Mesenchymal stem cell (in vitro differentiated cells and primary cell): ENCODE results near the gene GALNT12.
A peak's percentile ranks its signal among the peaks of the same experiment; 100 is the strongest.

Experiments used
- DNase-seq: peaks from one replicate; pipeline ENCODE4 v3.0.0-alpha.2; 2013
- H2AFZ ChIP-seq: one replicate; pipeline ENCODE4 v1.6.1; 2013; ENCODE audit warnings: low read depth, mild to moderate bottlenecking, control low read depth, inconsistent platforms, low read length, moderate library complexity
- H2AK5ac ChIP-seq: 2 replicates; pipeline ENCODE4 v1.6.1; 2013; ENCODE audit warnings: low read length, moderate library complexity, mild to moderate bottlenecking, inconsistent platforms; ENCODE audit not compliant: severe bottlenecking
- H2BK120ac ChIP-seq: one replicate; pipeline ENCODE4 v1.6.1; 2013; ENCODE audit warnings: low read depth, mild to moderate bottlenecking, inconsistent platforms, low read length, moderate library complexity
- H2BK12ac ChIP-seq, 2 experiments: one replicate each; pipeline ENCODE4 v1.6.1; 2013; ENCODE audit warnings: inconsistent platforms in 2 of 2, low read length in 2 of 2, mild to moderate bottlenecking in 2 of 2, moderate library complexity in 2 of 2, control low read depth in 1 of 2
- H2BK15ac ChIP-seq: one replicate; pipeline ENCODE4 v1.6.1; 2013; ENCODE audit warnings: mild to moderate bottlenecking, low read depth, inconsistent platforms; ENCODE audit not compliant: poor library complexity, severe bottlenecking
- H2BK5ac ChIP-seq: 2 replicates; pipeline ENCODE4 v1.6.1; 2013; ENCODE audit warnings: low read depth, mild to moderate bottlenecking, low read length, control low read depth, inconsistent platforms; ENCODE audit not compliant: poor library complexity, severe bottlenecking
- H3K14ac ChIP-seq, 2 experiments: one replicate each; pipeline ENCODE4 v1.6.1; 2013; ENCODE audit warnings: inconsistent platforms in 2 of 2, low read length in 2 of 2, control low read depth in 1 of 2, mild to moderate bottlenecking in 1 of 2, moderate library complexity in 1 of 2
- H3K18ac ChIP-seq, 2 experiments: one replicate each; pipeline ENCODE4 v1.6.1; 2013; ENCODE audit warnings: inconsistent platforms in 2 of 2, low read length in 2 of 2, control low read depth in 1 of 2, low read depth in 1 of 2, mild to moderate bottlenecking in 1 of 2
- H3K23ac ChIP-seq, 2 experiments: one replicate each; pipeline ENCODE4 v1.6.1; 2013; ENCODE audit warnings: inconsistent platforms in 2 of 2, low read length in 2 of 2, mild to moderate bottlenecking in 2 of 2, moderate library complexity in 2 of 2, control low read depth in 1 of 2
- H3K27ac ChIP-seq: 2 replicates; pipeline ENCODE4 v1.5.1; 2013; ENCODE audit warnings: mild to moderate bottlenecking, moderate library complexity, low read length, control low read depth, inconsistent platforms; ENCODE audit not compliant: poor library complexity, severe bottlenecking
- H3K27me3 ChIP-seq, 2 experiments: 2 replicates each; pipeline versions ENCODE4 v1.6.1 to v1.7.0; 2013; ENCODE audit warnings: low read length in 2 of 2, mild to moderate bottlenecking in 2 of 2, moderate library complexity in 2 of 2, control low read depth in 1 of 2, inconsistent platforms in 1 of 2; ENCODE audit not compliant: control insufficient read depth in 1 of 2, insufficient read depth in 1 of 2
- H3K36me3 ChIP-seq, 2 experiments: 2 replicates each; pipeline versions ENCODE4 v1.6.1 to v1.7.0; 2013; ENCODE audit warnings: low read length in 2 of 2, control low read depth in 1 of 2, inconsistent platforms in 1 of 2, low read depth in 1 of 2, mild to moderate bottlenecking in 1 of 2; ENCODE audit not compliant: insufficient read depth in 2 of 2, control insufficient read depth in 1 of 2
- H3K4ac ChIP-seq, 2 experiments: one replicate each; pipeline ENCODE4 v1.6.1; 2013; ENCODE audit warnings: inconsistent platforms in 2 of 2, low read length in 2 of 2, mild to moderate bottlenecking in 2 of 2, moderate library complexity in 2 of 2, control low read depth in 1 of 2, low read depth in 1 of 2
- H3K4me1 ChIP-seq: 2 replicates; pipeline ENCODE4 v1.6.1; 2013; ENCODE audit warnings: low read depth, low read length, control low read depth; ENCODE audit not compliant: control insufficient read depth, insufficient read depth
- H3K4me2 ChIP-seq: 2 replicates; pipeline ENCODE4 v1.6.1; 2013; ENCODE audit warnings: low read length, mild to moderate bottlenecking, inconsistent platforms; ENCODE audit not compliant: poor library complexity, severe bottlenecking
- H3K4me3 ChIP-seq, 2 experiments: 2 replicates each; pipeline versions ENCODE4 v1.5.1 to v1.7.0; 2013; ENCODE audit warnings: low read length in 2 of 2, mild to moderate bottlenecking in 2 of 2, control low read depth in 1 of 2, low read depth in 1 of 2; ENCODE audit not compliant: insufficient read depth in 1 of 2
- H3K79me1 ChIP-seq: replicated peaks from 2 replicates; pipeline ENCODE4 v1.6.1; 2013; ENCODE audit warnings: mild to moderate bottlenecking, control low read depth, low read length, inconsistent platforms; ENCODE audit not compliant: poor library complexity, severe bottlenecking
- H3K9ac ChIP-seq: 2 replicates; pipeline ENCODE4 v1.7.0; 2013; ENCODE audit warnings: mild to moderate bottlenecking, low read length, moderate library complexity
- H3K9me3 ChIP-seq: 2 replicates; pipeline ENCODE4 v1.7.0; 2013; ENCODE audit warnings: mild to moderate bottlenecking, low read length; ENCODE audit not compliant: control insufficient read depth
- H4K8ac ChIP-seq: one replicate; pipeline ENCODE4 v1.6.1; 2013; ENCODE audit warnings: inconsistent platforms, mild to moderate bottlenecking, low read length, moderate library complexity
- H4K91ac ChIP-seq: one replicate; pipeline ENCODE4 v1.6.1; 2013; ENCODE audit warnings: mild to moderate bottlenecking, low read length, inconsistent platforms
- WGBS: methylation state at CpG from one replicate; pipeline ENCODE4 v1.1.7; 2013; ENCODE audit warnings: mixed read lengths; 5-methylcytosine and 5-hydroxymethylcytosine counted together

Gene GALNT12

DNA sequence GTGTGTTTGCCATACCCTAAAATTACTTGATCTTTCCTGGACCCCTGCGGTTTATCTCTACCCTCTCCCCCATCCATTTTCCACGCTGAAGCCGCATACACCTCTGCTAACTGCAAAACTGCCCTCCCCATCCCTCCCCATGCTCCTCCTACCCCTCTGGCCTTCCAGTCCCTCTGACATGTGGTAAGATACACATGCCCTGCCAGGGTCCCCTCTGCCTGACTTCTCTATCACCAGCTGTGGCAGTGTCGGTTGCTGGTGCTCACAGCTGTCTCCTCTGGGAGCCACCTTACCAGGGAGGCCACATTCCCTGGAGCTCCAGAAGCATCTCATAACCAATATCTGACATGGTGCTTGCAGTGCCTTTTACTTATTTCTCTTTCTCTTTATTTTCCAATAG, 77.4 kb downstream of the GALNT12 start:
- H3K18ac ChIP-seq, result peak overlapping the region in 1 of 2 experiments; percentile 16
- H2BK12ac ChIP-seq, result peak overlapping the region in 1 of 2 experiments; percentile 47
- peak overlapping the region; percentile 16 for H2BK15ac ChIP-seq
- peak overlapping the region; percentile 70 for H4K91ac ChIP-seq
- H3K4ac ChIP-seq, result no peak overlapping the region
- DNase-seq, result no peak
- no peak overlapping the region for H2AFZ ChIP-seq
- H3K4me2 ChIP-seq, result no peak overlapping the region
- no peaks in the 10 kb centered on the region for H3K36me3 ChIP-seq
- H2BK120ac ChIP-seq, result no peak overlapping the region
- no peak overlapping the region for H3K27ac ChIP-seq
- H3K9me3 ChIP-seq, result no peaks in the 10 kb centered on the region
- H3K9ac ChIP-seq, result no peak overlapping the region
- H3K27me3 ChIP-seq, result peaks cover 0 to 30% of the 10 kb centered on the region in 2 experiments
- H4K8ac ChIP-seq, result peak overlapping the region; percentile 48
- 95% methylated on average over 4 of the region's 4 CpGs for WGBS
- H3K79me1 ChIP-seq, result no peaks in the 10 kb centered on the region
- H3K23ac ChIP-seq, result no peak overlapping the region
- H2AK5ac ChIP-seq, result no peak overlapping the region
- no peak overlapping the region for H2BK5ac ChIP-seq
- no peaks in the 10 kb centered on the region for H3K4me1 ChIP-seq
- no peak overlapping the region for H3K14ac ChIP-seq
- H3K4me3 ChIP-seq, result no peak overlapping the region

DNA sequence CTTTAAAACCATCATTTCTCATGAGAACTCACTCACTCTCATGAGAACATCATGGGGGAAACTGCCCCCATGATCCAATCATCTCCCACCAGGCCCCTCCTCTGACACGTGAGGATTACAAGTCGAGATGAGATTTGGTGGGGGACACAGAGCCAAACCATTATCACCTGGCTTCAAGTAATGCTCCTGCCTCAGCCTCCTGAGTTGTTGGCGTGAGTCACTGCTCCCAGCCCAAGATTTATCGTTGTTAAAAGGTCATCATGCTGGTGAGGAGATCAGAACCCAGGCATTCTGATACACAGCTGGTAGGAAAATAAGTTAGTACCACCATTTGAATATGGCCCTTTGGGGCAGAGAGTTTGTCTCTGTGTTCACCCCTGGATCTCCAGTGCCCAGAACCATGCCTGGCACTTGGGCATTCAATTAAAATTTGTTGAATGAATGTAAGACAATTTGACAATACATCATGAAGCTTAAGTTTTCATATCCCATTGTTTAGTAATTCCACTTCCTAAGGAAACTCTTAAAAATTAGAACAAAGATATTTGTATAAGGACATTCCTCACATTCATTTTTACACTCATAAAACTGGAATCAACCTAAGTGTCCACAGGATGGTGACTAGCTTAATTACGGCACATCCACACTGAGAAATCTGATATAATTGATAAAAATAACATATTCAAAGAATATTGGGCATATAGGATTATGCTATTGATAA, 78.3 kb downstream of the GALNT12 start:
- Histone ChIP-seq H3K27me3 (peaks cover 0 to 25% of the 10 kb centered on the region in 2 experiments), H3K9me3 (no peaks in the 10 kb centered on the region), H4K8ac (no peak overlapping the region), H3K36me3 (no peaks in the 10 kb centered on the region), H3K4me2 (no peak overlapping the region), H2AK5ac (no peak overlapping the region), H3K14ac (peak overlapping the region in 1 of 2 experiments; percentile 12), H3K4ac (peak overlapping the region in 1 of 2 experiments; percentile 18), H3K4me3 (no peak overlapping the region), H2BK15ac (no peak overlapping the region), H3K23ac (no peak overlapping the region), H2BK5ac (no peak overlapping the region), H4K91ac (no peak overlapping the region), H2BK12ac (peak overlapping the region in 1 of 2 experiments; percentile 61), H3K9ac (peak overlapping the region; percentile 30), H3K79me1 (no peaks in the 10 kb centered on the region), H3K4me1 (no peaks in the 10 kb centered on the region), H3K18ac (no peak overlapping the region), H2BK120ac (no peak overlapping the region), H2AFZ (no peak overlapping the region), H3K27ac (no peak overlapping the region)
- 90% methylated on average over 4 of the region's 5 CpGs for WGBS
- no peak for DNase-seq

DNA sequence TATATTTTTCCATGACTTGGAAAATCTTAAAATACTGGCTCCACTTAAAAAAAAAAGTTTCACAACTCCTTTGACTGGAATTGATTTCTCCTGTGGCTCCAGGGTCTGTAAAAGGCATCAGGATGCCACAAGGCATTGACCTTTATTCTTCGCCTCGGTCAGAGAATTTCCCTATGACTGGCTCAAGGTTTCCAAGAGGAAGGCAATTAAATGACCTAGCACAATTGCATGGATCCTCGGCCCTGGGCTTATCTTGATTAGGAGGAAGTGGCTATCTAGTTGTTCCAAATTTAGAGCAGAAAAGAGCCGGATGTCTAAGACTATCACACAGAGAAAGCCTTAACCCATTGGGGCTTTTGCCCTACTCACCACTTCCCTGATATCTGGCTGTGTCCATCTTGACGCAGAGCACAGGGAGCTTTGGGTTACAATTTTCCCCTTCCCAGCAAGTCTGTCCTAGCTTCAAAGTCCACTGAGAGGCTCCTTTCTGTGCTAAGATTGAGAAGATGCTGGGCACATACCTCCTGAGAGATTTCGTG, 79.3 kb downstream of the GALNT12 start:
- peak; percentile 61 for DNase-seq
- Histone ChIP-seq H3K36me3 (no peaks in the 10 kb centered on the region), H3K27ac (no peak overlapping the region), H2BK15ac (no peak overlapping the region), H2BK12ac (no peak overlapping the region), H3K9ac (no peak overlapping the region), H3K27me3 (peaks cover 0 to 19% of the 10 kb centered on the region in 2 experiments), H2AFZ (no peak overlapping the region), H3K23ac (no peak overlapping the region), H4K8ac (no peak overlapping the region), H3K4ac (peak overlapping the region in 1 of 2 experiments; percentile 27), H3K18ac (no peak overlapping the region), H3K9me3 (no peaks in the 10 kb centered on the region), H2AK5ac (no peak overlapping the region), H2BK120ac (no peak overlapping the region), H2BK5ac (no peak overlapping the region), H3K4me1 (no peaks in the 10 kb centered on the region), H3K14ac (no peak overlapping the region), H3K4me3 (no peak overlapping the region), H4K91ac (no peak overlapping the region), H3K4me2 (no peak overlapping the region), H3K79me1 (no peaks in the 10 kb centered on the region)
- WGBS, result 43% methylated on average over 6 of the region's 6 CpGs

DNA sequence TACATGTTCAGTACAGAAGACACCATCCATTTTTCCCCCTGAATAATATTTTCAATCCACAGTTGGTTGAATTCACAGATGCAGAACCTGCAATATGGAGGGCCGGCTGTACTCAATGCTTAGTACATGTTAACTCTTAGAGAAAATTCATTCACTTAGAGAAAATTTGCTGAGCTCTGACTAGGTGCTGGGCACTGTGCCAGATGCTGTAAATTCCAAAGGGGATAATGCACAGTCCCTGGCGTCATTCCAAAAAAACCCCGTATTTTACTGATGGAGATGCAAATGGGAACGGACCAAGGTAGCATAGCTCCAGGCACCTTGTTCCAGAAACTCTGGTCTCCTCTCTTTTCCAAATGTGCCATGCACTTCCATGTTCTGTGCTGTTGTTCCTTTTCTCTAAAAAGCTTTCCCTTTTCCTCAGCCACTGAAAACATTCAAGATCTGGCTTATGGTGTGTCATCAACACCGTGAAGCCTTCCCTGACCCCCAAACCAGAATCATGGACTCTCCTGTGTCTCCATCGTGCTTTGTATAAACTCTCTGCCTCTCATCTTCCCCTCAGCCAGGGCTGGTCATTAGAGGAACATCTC, 80.5 kb downstream of the GALNT12 start:
- no peak overlapping the region for H2BK120ac ChIP-seq
- no peak overlapping the region for H2BK15ac ChIP-seq
- no peak overlapping the region for H2AFZ ChIP-seq
- H2BK5ac ChIP-seq, result no peak overlapping the region
- WGBS, result 77% methylated on average over 6 of the region's 6 CpGs
- H3K4ac ChIP-seq, result no peak overlapping the region
- no peak overlapping the region for H3K4me3 ChIP-seq
- no peak overlapping the region for H3K9ac ChIP-seq
- H3K27me3 ChIP-seq, result peaks cover 0 to 14% of the 10 kb centered on the region in 2 experiments
- no peak overlapping the region for H2BK12ac ChIP-seq
- H2AK5ac ChIP-seq, result no peak overlapping the region
- no peaks in the 10 kb centered on the region for H3K79me1 ChIP-seq
- H4K91ac ChIP-seq, result peak overlapping the region; percentile 54
- H3K23ac ChIP-seq, result no peak overlapping the region
- H4K8ac ChIP-seq, result no peak overlapping the region
- no peaks in the 10 kb centered on the region for H3K4me1 ChIP-seq
- no peak for DNase-seq
- no peak overlapping the region for H3K4me2 ChIP-seq
- no peaks in the 10 kb centered on the region for H3K36me3 ChIP-seq
- no peak overlapping the region for H3K18ac ChIP-seq
- no peaks in the 10 kb centered on the region for H3K9me3 ChIP-seq
- no peak overlapping the region for H3K14ac ChIP-seq
- no peak overlapping the region for H3K27ac ChIP-seq
